Astrocyte (in vitro differentiated cells and primary cell): Measurements from ENCODE around the gene TRAM2. TPM values are rescaled to one million over a fixed set of nuclear protein-coding genes. Genes with fewer than 3 reads are reported as not detected.

Experiments used
- DNase-seq: peaks from one replicate; pipeline ENCODE4 v3.0.0-alpha.2; 2010; ENCODE audit warnings: low read depth
- FAIRE-seq: peaks from 2 replicates; lab custom pipeline; 2011; peaks lifted over from hg19 to GRCh38; lab: Jason Lieb, UNC
- H2AFZ ChIP-seq: 2 replicates; pipeline ENCODE4 v1.6.0; 2012; ENCODE audit warnings: low read depth, low read length, inconsistent platforms
- H3K27ac ChIP-seq: 2 replicates; pipeline ENCODE4 v1.5.1; 2011; ENCODE audit warnings: low read depth, low read length, inconsistent platforms
- H3K27me3 ChIP-seq: 2 replicates; pipeline ENCODE4 v1.6.0; 2011; ENCODE audit warnings: low read length, inconsistent platforms; ENCODE audit not compliant: insufficient read depth
- H3K36me3 ChIP-seq: 2 replicates; pipeline ENCODE4 v1.5.1; 2011; ENCODE audit warnings: low read length, inconsistent platforms; ENCODE audit not compliant: insufficient read depth
- H3K4me1 ChIP-seq: 2 replicates; pipeline ENCODE4 v1.5.1; 2011; ENCODE audit warnings: low read length, inconsistent platforms; ENCODE audit not compliant: insufficient read depth
- H3K4me2 ChIP-seq: 2 replicates; pipeline ENCODE4 v1.6.0; 2012; ENCODE audit warnings: low read length, inconsistent platforms
- H3K4me3 ChIP-seq: 2 replicates; pipeline ENCODE4 v1.5.1; 2011; ENCODE audit warnings: low read depth, mild to moderate bottlenecking, low read length, inconsistent platforms; ENCODE audit not compliant: insufficient read depth
- H3K79me2 ChIP-seq: 2 replicates; pipeline ENCODE4 v1.6.0; 2012; ENCODE audit warnings: mild to moderate bottlenecking, low read length, inconsistent platforms; ENCODE audit not compliant: insufficient read depth
- H3K9ac ChIP-seq: 2 replicates; pipeline ENCODE4 v1.6.0; 2012; ENCODE audit warnings: mild to moderate bottlenecking, low read length, inconsistent platforms
- H3K9me3 ChIP-seq: 2 replicates; pipeline ENCODE4 v1.5.1; 2012; ENCODE audit warnings: low read depth, mild to moderate bottlenecking, low read length, inconsistent platforms; ENCODE audit not compliant: insufficient read depth
- H4K20me1 ChIP-seq: 2 replicates; pipeline ENCODE4 v1.6.0; 2012; ENCODE audit warnings: low read length, inconsistent platforms; ENCODE audit not compliant: insufficient read depth
- H3K27ac Mint-ChIP-seq: one replicate; pipeline ENCODE4 v1.8.0; 2021; ENCODE audit warnings: mild to moderate bottlenecking, mixed read lengths; ENCODE audit not compliant: unreplicated experiment
- H3K27me3 Mint-ChIP-seq: one replicate; pipeline ENCODE4 v1.8.0; 2021; ENCODE audit warnings: low read depth, mixed read lengths; ENCODE audit not compliant: unreplicated experiment
- H3K36me3 Mint-ChIP-seq: one replicate; pipeline ENCODE4 v1.8.0; 2021; ENCODE audit warnings: low read depth, mixed read lengths; ENCODE audit not compliant: unreplicated experiment
- H3K4me1 Mint-ChIP-seq: one replicate; pipeline ENCODE4 v1.8.0; 2021; ENCODE audit warnings: low read depth, mixed read lengths; ENCODE audit not compliant: unreplicated experiment
- H3K4me3 Mint-ChIP-seq: one replicate; pipeline ENCODE4 v1.8.0; 2021; ENCODE audit warnings: mild to moderate bottlenecking, moderate library complexity, mixed read lengths; ENCODE audit not compliant: unreplicated experiment
- H3K9me3 Mint-ChIP-seq: one replicate; pipeline ENCODE4 v1.8.0; 2021; ENCODE audit warnings: mild to moderate bottlenecking, mixed read lengths; ENCODE audit not compliant: unreplicated experiment
- CTCF ChIP-seq: IDR thresholded peaks from 2 replicates; pipeline ENCODE4 v1.5.1; 2011; ENCODE audit warnings: low read depth, mild to moderate bottlenecking, inconsistent platforms, low read length, moderate library complexity; ENCODE audit not compliant: insufficient read depth
- EZH2 ChIP-seq: IDR thresholded peaks from 2 replicates; pipeline ENCODE4 v1.6.1; 2012; ENCODE audit warnings: mild to moderate bottlenecking, low read length, inconsistent platforms; ENCODE audit not compliant: insufficient read depth
- total RNA-seq: library from RNA; stranded (reverse); gene quantifications from 2 replicates; pipeline ENCODE4 v1.2.1, GENCODE V29; 2021

TRAM2 gene
- total RNA-seq, 1 donor from 2014 or later: 93.4 TPM

GRCh38 chr6:52598123-52598823 lies 21.4 kb upstream of the TRAM2 start:
- no peak for FAIRE-seq
- TF ChIP-seq CTCF (peak; percentile 85), EZH2 (no peak)
- peak; percentile 70 for DNase-seq

GRCh38 chr6:52597738-52598122 lies 20.9 kb upstream of the TRAM2 start:
- no peaks in the 10 kb centered on the region for H3K36me3 ChIP-seq
- DNase-seq: no peak
- H3K9ac ChIP-seq: peak overlapping the region; percentile 30
- no peak overlapping the region for H3K27ac Mint-ChIP-seq
- H3K27ac ChIP-seq: no peak overlapping the region
- H4K20me1 ChIP-seq: no peaks in the 10 kb centered on the region
- TF ChIP-seq EZH2 (no peak), CTCF (no peak)
- H3K27me3 Mint-ChIP-seq: no peaks in the 10 kb centered on the region
- H3K4me2 ChIP-seq: peak overlapping the region; percentile 69
- H3K4me1 ChIP-seq: peaks cover 43% of the 10 kb centered on the region
- no peaks in the 10 kb centered on the region for H3K9me3 Mint-ChIP-seq
- no peaks in the 10 kb centered on the region for H3K9me3 ChIP-seq
- no peaks in the 10 kb centered on the region for H3K27me3 ChIP-seq
- H3K4me1 Mint-ChIP-seq: peaks cover 34% of the 10 kb centered on the region
- peak overlapping the region; percentile 77 for H2AFZ ChIP-seq
- no peak overlapping the region for H3K4me3 Mint-ChIP-seq
- FAIRE-seq: no peak
- no peaks in the 10 kb centered on the region for H3K79me2 ChIP-seq
- no peaks in the 10 kb centered on the region for H3K36me3 Mint-ChIP-seq
- no peak overlapping the region for H3K4me3 ChIP-seq

More at GRCh38 chr6:52598123-52598823, 21.4 kb upstream of the TRAM2 start:
- H2AFZ ChIP-seq: peak overlapping the region; percentile 77
- peak overlapping the region; percentile 30 for H3K9ac ChIP-seq
- no peaks in the 10 kb centered on the region for H3K27me3 Mint-ChIP-seq
- peaks cover 39% of the 10 kb centered on the region for H3K4me1 Mint-ChIP-seq
- H3K9me3 ChIP-seq: no peaks in the 10 kb centered on the region
- peak overlapping the region; percentile 15 for H3K27ac Mint-ChIP-seq
- peak overlapping the region; percentile 69 for H3K4me2 ChIP-seq
- no peaks in the 10 kb centered on the region for H3K36me3 Mint-ChIP-seq
- peaks cover 49% of the 10 kb centered on the region for H3K4me1 ChIP-seq
- H3K27ac ChIP-seq: no peak overlapping the region
- no peaks in the 10 kb centered on the region for H4K20me1 ChIP-seq
- H3K9me3 Mint-ChIP-seq: no peaks in the 10 kb centered on the region
- no peak overlapping the region for H3K4me3 Mint-ChIP-seq
- H3K27me3 ChIP-seq: no peaks in the 10 kb centered on the region
- no peak overlapping the region for H3K4me3 ChIP-seq
- no peaks in the 10 kb centered on the region for H3K36me3 ChIP-seq
- no peaks in the 10 kb centered on the region for H3K79me2 ChIP-seq
